ENCODE results near the gene SMKR1.

Gene SMKR1

DNA sequence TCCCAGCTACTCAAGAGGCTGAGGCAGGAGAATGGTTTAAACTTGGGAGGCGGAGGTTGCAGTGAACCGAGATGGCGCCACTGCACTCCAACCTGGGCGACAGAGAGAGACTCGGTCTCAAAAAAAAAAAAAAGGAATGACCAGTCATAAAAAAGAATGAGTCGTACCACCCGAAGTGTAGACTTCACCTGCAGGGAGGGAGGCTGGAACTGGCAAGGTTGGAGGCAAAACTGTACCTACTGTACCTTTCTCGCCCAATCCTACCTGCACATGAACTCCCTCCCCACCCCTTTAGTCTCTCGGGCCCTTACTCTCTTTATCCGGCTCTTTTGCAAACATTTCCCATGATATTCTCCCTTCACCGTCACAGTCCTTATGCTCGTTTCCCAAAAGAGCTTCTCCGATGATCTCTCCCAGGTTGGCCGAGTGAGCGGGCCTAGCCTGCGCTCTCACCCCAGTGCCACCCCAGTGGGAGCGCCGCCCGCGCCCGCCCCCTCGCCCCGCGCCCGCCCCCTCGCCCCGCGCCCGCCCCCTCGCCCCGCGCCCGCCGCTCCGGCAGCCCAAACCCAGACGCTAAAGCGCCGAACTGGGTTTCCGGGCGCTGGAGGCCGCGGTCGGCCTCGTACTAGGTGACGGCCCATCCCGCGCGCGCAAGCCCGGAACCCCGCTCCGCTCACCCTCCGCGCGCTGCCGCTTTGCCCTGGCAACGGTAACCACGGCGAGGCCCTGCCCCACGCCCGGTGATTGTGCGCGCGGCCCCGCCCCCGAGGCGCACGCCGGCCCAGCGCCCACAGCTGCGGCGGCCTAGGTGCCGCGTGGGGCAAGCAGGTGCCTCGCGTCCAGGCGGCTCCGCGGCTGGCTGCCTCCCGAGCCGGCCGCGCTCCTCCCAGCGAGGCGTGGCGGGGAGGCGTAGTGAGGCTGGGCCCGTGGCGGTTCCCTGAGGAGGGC is at the start of gene SMKR1:
TSS of gene SMKR1 (plus strand) at position 772 of the 948 bp plus-strand sequence. CDS start 294 bp downstream, outside the sequence.
- TF ChIP-seq, protein P1, sequence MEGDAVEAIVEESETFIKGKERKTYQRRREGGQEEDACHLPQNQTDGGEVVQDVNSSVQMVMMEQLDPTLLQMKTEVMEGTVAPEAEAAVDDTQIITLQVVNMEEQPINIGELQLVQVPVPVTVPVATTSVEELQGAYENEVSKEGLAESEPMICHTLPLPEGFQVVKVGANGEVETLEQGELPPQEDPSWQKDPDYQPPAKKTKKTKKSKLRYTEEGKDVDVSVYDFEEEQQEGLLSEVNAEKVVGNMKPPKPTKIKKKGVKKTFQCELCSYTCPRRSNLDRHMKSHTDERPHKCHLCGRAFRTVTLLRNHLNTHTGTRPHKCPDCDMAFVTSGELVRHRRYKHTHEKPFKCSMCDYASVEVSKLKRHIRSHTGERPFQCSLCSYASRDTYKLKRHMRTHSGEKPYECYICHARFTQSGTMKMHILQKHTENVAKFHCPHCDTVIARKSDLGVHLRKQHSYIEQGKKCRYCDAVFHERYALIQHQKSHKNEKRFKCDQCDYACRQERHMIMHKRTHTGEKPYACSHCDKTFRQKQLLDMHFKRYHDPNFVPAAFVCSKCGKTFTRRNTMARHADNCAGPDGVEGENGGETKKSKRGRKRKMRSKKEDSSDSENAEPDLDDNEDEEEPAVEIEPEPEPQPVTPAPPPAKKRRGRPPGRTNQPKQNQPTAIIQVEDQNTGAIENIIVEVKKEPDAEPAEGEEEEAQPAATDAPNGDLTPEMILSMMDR (IDR thresholded peaks at IDR 0.05; ENCODE audit: insufficient read depth, low read depth, low read length, missing control alignments), result no peak
- peak within 1 kb of the TSS; percentile 37 for H3K4me3 ChIP-seq (ENCODE audit: low read length)
- DNase-seq (ENCODE audit: low read depth), result peak; percentile 74

DNA sequence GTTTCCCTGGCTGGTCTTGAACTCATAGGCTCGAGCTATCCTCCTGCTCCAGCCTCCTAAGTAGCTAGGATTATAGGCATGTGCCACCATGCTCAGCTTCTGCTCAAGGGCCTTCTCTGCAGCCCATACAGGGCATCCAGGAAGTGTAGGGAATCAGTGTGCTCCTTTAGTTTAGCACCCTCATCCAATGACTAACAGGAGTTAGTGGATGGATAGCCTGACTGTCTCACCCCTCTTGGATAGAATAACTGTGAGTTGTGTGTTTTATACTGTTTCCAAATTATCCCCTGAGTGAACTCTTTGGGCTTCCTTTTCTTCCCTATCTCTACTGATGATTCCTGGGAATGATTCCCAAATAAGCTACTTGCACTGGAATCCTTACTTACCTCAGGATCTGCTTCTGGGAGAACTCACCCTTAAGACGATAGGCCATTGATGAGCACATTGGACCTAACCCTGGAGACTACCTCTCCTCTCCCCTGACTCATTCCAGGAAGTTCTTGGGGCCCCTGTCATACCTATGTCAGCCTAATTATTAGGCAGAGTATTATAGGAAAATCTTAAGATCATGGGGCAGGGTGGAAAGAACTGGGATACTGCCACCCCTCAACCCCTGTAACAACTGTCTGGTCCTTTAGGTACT is 49.6 kb upstream of the SMKR1 start:
- TF ChIP-seq, protein P1 (IDR thresholded peaks at IDR 0.05; ENCODE audit: insufficient read depth, low read depth, low read length, missing control alignments), result no peak
- no peak overlapping the region for H3K4me3 ChIP-seq (ENCODE audit: low read length)
- peak; percentile 83 for DNase-seq (ENCODE audit: low read depth)

DNA sequence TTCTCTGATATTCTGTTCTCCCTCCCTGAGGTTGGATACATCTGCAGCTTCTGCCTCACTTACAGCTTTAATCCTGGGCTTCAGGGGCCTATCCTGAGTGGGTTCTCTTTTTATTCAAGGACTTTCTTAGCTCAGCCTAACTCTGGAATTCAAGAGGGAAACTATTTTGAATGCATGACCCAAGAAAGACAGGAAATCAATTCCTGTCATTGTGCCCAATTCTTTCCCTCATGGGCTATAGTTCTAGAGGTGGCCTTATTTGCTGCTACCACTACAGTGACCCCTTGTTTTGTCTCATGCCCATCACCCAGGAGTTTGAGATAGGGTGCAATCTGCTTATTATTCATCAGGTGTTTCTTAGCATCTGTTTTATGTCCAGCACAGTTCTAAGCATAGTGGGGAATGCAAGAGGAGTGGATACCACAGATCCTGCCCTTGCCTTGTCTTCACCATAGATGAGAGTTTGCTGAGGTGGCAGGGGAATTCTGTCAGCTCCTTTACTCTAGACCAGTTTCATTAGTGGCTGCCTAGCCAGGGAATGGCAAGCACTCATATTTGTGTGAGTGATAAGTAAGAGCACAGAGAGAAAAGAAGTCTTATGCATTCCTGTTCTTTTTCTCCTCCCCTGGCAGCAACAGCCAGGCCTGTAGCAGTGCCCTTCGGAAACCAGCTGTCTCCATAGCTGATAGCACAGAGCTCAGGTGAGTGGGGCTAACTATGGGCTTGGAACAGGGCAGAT is 48.7 kb upstream of the SMKR1 start:
- TF ChIP-seq, protein P1 (IDR thresholded peaks at IDR 0.05; ENCODE audit: insufficient read depth, low read depth, low read length, missing control alignments), result no peak
- DNase-seq (ENCODE audit: low read depth), result no peak
- H3K4me3 ChIP-seq (ENCODE audit: low read length), result no peak overlapping the region

DNA sequence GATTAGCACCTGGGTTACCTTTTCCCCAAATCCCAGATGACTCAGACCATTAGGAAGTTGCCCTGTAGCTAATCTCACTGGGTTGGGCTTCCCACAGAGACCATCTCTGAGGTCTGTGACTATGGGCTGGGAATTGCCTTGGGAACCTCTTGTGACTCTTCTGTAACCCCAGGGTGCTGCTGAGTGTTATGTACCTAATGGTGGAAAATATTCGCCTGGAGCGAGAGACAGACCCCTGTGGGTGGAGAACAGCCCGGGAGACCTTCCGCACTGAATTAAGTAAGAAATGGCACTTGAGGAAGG is 48.1 kb upstream of the SMKR1 start:
- no peak overlapping the region for H3K4me3 ChIP-seq (ENCODE audit: low read length)
- TF ChIP-seq, protein P1 (IDR thresholded peaks at IDR 0.05; ENCODE audit: insufficient read depth, low read depth, low read length, missing control alignments), result no peak
- peak; percentile 82 for DNase-seq (ENCODE audit: low read depth)

DNA sequence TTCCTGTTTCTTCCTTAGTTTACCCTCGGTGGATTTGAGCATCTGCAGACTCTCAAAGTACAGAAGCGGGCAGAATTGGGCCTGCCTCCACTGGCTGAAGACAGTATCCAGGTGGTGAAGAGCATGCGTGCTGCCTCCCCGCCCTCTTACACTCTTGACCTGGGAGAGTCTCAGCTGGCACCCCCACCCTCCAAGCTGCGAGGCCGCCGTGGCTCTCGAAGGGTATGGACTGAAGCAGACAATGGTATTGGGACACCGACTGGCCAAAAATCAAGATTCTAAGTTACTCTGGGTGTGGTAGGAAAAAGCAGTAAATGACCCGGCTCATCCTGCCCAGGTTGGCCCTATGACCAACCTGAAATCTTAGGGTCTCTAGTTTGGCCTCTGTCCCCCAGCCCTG is 45.9 kb upstream of the SMKR1 start:
- H3K4me3 ChIP-seq (ENCODE audit: low read length), result no peak overlapping the region
- DNase-seq (ENCODE audit: low read depth), result no peak
- TF ChIP-seq, protein P1 (IDR thresholded peaks at IDR 0.05; ENCODE audit: insufficient read depth, low read depth, low read length, missing control alignments), result no peak

DNA sequence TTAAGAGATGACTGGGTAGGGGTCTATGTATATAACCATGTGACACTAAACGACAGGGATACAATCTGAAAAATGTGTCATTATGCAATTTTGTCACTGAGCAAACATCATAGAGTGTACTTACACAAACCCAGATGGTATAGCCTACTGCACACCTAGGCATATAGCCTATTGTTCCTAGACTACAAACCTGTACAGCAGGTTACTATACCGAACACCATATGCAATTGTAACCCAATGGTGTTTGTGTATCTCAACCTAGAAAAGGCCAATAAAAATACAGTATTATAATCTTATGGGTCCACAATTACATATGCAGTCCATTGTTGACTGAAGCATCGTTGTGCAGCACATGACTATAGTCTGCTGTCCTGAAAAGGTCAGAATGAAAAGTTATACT is 45.2 kb upstream of the SMKR1 start:
- TF ChIP-seq, protein P1 (IDR thresholded peaks at IDR 0.05; ENCODE audit: insufficient read depth, low read depth, low read length, missing control alignments), result no peak
- no peak for DNase-seq (ENCODE audit: low read depth)
- H3K4me3 ChIP-seq (ENCODE audit: low read length), result no peak overlapping the region

Data from epithelial cell of esophagus (primary cell).